Bronchus fibroblast of lung (primary cell): ENCODE measurements around the gene FAM13A. TPM values are rescaled to one million over a fixed set of nuclear protein-coding genes. Genes with fewer than 3 reads are reported as not detected.

Source experiments
- total RNA-seq: library from RNA; depleted of rRNA; stranded (reverse); fragments of >200 nt; gene quantifications from 2 replicates; pipeline ENCODE4 v1.2.3, GENCODE V29; 2015

Gene FAM13A
- total RNA-seq = 14.1 and 16.3 TPM in 2 replicates

GRCh38 chr4:89056953-89057398, at the start of gene FAM13A:
FAM13A (minus strand) TSS chr4:89057185; CDS start chr4:89056964, 221 bp downstream.

GRCh38 chr4:88697588-88698329, 359.2 kb downstream of the FAM13A start, which contains the start of gene NAP1L5:
NAP1L5 (minus strand) TSS chr4:88697829; CDS start chr4:88697754, 75 bp downstream.

Other genes with a start within 250 kb of the FAM13A start
- 7.2 and 7.4 TPM in 2 replicates for gene TIGD2, start 54.3 kb upstream of the FAM13A start, total RNA-seq